ENCODE results near the gene TPRG1. TPM values are rescaled to one million over a fixed set of nuclear protein-coding genes. Genes with fewer than 3 reads are reported as not detected.

Gene TPRG1
- total and polyA plus RNA-seq, 7 experiments from 2014 or later, result 0.13 to 5.4 (median 1.3) TPM

- peaks cover 12 to 21% of the 10 kb centered on the region in 2 donors for H3K4me1 ChIP-seq (ENCODE audit: control insufficient read depth in 2 of 2, insufficient read depth in 2 of 2, low read length in 2 of 2)
- H3K9me3 ChIP-seq (ENCODE audit: control insufficient read depth in 2 of 3, low read length in 3 of 3), result no peaks in the 10 kb centered on the region
- Mint-ChIP-seq H3K9me3 (peaks cover 0 to 6% (median 0%) of the 10 kb centered on the region in 11 donors), H3K27me3 (no peaks in the 10 kb centered on the region), H3K4me3 (peak overlapping the region; percentile 68 to 86 (median 78)), H3K4me1 (peaks cover 11 to 43% (median 34%) of the 10 kb centered on the region in 7 donors), H3K36me3 (peaks cover 0 to 15% (median 0%) of the 10 kb centered on the region in 5 donors), H3K27ac (peak overlapping the region; percentile 85 to 98 (median 92))
- no peaks in the 10 kb centered on the region for H3K36me3 ChIP-seq (ENCODE audit: control insufficient read depth in 2 of 3, insufficient read depth in 3 of 3, low read length in 3 of 3)
- peak overlapping the region; percentile 47 for H3K27ac ChIP-seq (ENCODE audit: low read depth, low read length)
- ATAC-seq (peak; percentile 83), DNase-seq (peak in 8 of 9 donors; percentile 27 to 76 (median 62))
- ChIA-PET CTCF (interaction anchor here (0.7 to 1.9 kb wide), 7 partner anchors 22 to 196 kb away, joined by 3 to 6 read pairs (median 3); no protein-coding TSS in a partner anchor), POLR2A (interaction anchor here (1.2 to 3.8 kb wide), 5 partner anchors 9 to 31 kb away, joined by 3 to 20 read pairs (median 11); no protein-coding TSS in a partner anchor)
- H3K27me3 ChIP-seq (ENCODE audit: control insufficient read depth in 2 of 2, insufficient read depth in 2 of 2, low read length in 2 of 2), result no peaks in the 10 kb centered on the region
- H3K4me3 ChIP-seq (ENCODE audit: low read length), result peak overlapping the region; percentile 27
- intact Hi-C loops (cut with micrococcal nuclease), result loop anchor here (1.0 to 10.0 kb wide), 9 partner anchors 8 to 85 kb away; no protein-coding TSS in a partner anchor
Measured at GRCh38 chr3:189355481-189356201, 183.9 kb downstream of the TPRG1 start.

GRCh38 chr3:189360291-189360690 is 188.5 kb downstream of the TPRG1 start:
- Mint-ChIP-seq H3K9me3 (peaks cover 0 to 3% (median 0%) of the 10 kb centered on the region in 11 donors), H3K4me1 (peaks cover 5 to 36% (median 27%) of the 10 kb centered on the region in 7 donors), H3K36me3 (peaks cover 0 to 18% (median 0%) of the 10 kb centered on the region in 5 donors), H3K4me3 (no peak overlapping the region), H3K27ac (no peak overlapping the region), H3K27me3 (no peaks in the 10 kb centered on the region)
- H3K4me1 ChIP-seq (ENCODE audit: control insufficient read depth in 2 of 2, insufficient read depth in 2 of 2, low read length in 2 of 2), result peaks cover 9 to 14% of the 10 kb centered on the region in 2 donors
- H3K36me3 ChIP-seq (ENCODE audit: control insufficient read depth in 2 of 3, insufficient read depth in 3 of 3, low read length in 3 of 3), result no peaks in the 10 kb centered on the region
- DNase-seq (no peak), ATAC-seq (no peak)
- H3K27ac ChIP-seq (ENCODE audit: low read depth, low read length), result no peak overlapping the region
- H3K4me3 ChIP-seq (ENCODE audit: low read length), result no peak overlapping the region
- H3K27me3 ChIP-seq (ENCODE audit: control insufficient read depth in 2 of 2, insufficient read depth in 2 of 2, low read length in 2 of 2), result no peaks in the 10 kb centered on the region
- no peaks in the 10 kb centered on the region for H3K9me3 ChIP-seq (ENCODE audit: control insufficient read depth in 2 of 3, low read length in 3 of 3)
- intact Hi-C loops (cut with micrococcal nuclease), result no loop called here
- POLR2A ChIA-PET, result interaction anchor here (1.0 to 1.3 kb wide), 2 partner anchors 10 to 29 kb away, joined by 3 to 5 read pairs; no protein-coding TSS in a partner anchor
- CTCF ChIA-PET, result no interaction called here

GRCh38 chr3:189361103-189361835 is 189.5 kb downstream of the TPRG1 start:
- Mint-ChIP-seq H3K4me1 (peaks cover 5 to 26% (median 19%) of the 10 kb centered on the region in 7 donors), H3K27me3 (no peaks in the 10 kb centered on the region), H3K4me3 (no peak overlapping the region), H3K27ac (no peak overlapping the region), H3K36me3 (peaks cover 0 to 20% (median 0%) of the 10 kb centered on the region in 5 donors), H3K9me3 (peaks cover 0 to 6% (median 0%) of the 10 kb centered on the region in 11 donors)
- Histone ChIP-seq H3K9me3 (ENCODE audit: control insufficient read depth in 2 of 3, low read length in 3 of 3) (no peaks in the 10 kb centered on the region), H3K36me3 (ENCODE audit: control insufficient read depth in 2 of 3, insufficient read depth in 3 of 3, low read length in 3 of 3) (no peaks in the 10 kb centered on the region), H3K27me3 (ENCODE audit: control insufficient read depth in 2 of 2, insufficient read depth in 2 of 2, low read length in 2 of 2) (no peaks in the 10 kb centered on the region), H3K27ac (ENCODE audit: low read depth, low read length) (no peak overlapping the region), H3K4me3 (ENCODE audit: low read length) (no peak overlapping the region), H3K4me1 (ENCODE audit: control insufficient read depth in 2 of 2, insufficient read depth in 2 of 2, low read length in 2 of 2) (peaks cover 0 to 7% of the 10 kb centered on the region in 2 donors)
- ChIA-PET POLR2A (interaction anchor here (0.6 to 1.3 kb wide), 3 partner anchors 9 to 71 kb away, joined by 3 to 5 read pairs (median 4); no protein-coding TSS in a partner anchor), CTCF (interaction anchor here (0.6 kb wide), 1 partner anchor 9 kb away, joined by 3 read pairs; no protein-coding TSS in a partner anchor)
- no peak for DNase-seq
- intact Hi-C loops (cut with micrococcal nuclease), result no loop called here
- no peak for ATAC-seq

- ChIA-PET POLR2A (no interaction called here), CTCF (no interaction called here)
- ATAC-seq (no peak), DNase-seq (no peak)
- no peak overlapping the region for H3K4me3 Mint-ChIP-seq
- intact Hi-C loops (cut with micrococcal nuclease), result loop anchor here in 1 of 2 donors (1.0 kb wide), 1 partner anchor 8 kb away; no protein-coding TSS in a partner anchor
- Histone ChIP-seq H3K27me3 (ENCODE audit: control insufficient read depth in 2 of 2, insufficient read depth in 2 of 2, low read length in 2 of 2) (no peaks in the 10 kb centered on the region), H3K27ac (ENCODE audit: low read depth, low read length) (no peak overlapping the region), H3K9me3 (ENCODE audit: control insufficient read depth in 2 of 3, low read length in 3 of 3) (no peaks in the 10 kb centered on the region), H3K36me3 (ENCODE audit: control insufficient read depth in 2 of 3, insufficient read depth in 3 of 3, low read length in 3 of 3) (no peaks in the 10 kb centered on the region), H3K4me3 (ENCODE audit: low read length) (no peak overlapping the region), H3K4me1 (ENCODE audit: control insufficient read depth in 2 of 2, insufficient read depth in 2 of 2, low read length in 2 of 2) (no peaks in the 10 kb centered on the region)
- peaks cover 0 to 22% (median 12%) of the 10 kb centered on the region in 7 donors for H3K4me1 Mint-ChIP-seq
- H3K9me3 Mint-ChIP-seq, result peaks cover 0 to 6% (median 0%) of the 10 kb centered on the region in 11 donors
- H3K27ac Mint-ChIP-seq, result no peak overlapping the region
- peaks cover 0 to 13% (median 0%) of the 10 kb centered on the region in 5 donors for H3K36me3 Mint-ChIP-seq
- no peaks in the 10 kb centered on the region for H3K27me3 Mint-ChIP-seq
Measured at GRCh38 chr3:189363590-189364255, 192.0 kb downstream of the TPRG1 start.

- Histone ChIP-seq H3K27ac (ENCODE audit: low read depth, low read length) (no peak overlapping the region), H3K9me3 (ENCODE audit: control insufficient read depth in 2 of 3, low read length in 3 of 3) (no peaks in the 10 kb centered on the region), H3K36me3 (ENCODE audit: control insufficient read depth in 2 of 3, insufficient read depth in 3 of 3, low read length in 3 of 3) (no peaks in the 10 kb centered on the region), H3K4me1 (ENCODE audit: control insufficient read depth in 2 of 2, insufficient read depth in 2 of 2, low read length in 2 of 2) (no peaks in the 10 kb centered on the region), H3K27me3 (ENCODE audit: control insufficient read depth in 2 of 2, insufficient read depth in 2 of 2, low read length in 2 of 2) (no peaks in the 10 kb centered on the region), H3K4me3 (ENCODE audit: low read length) (no peak overlapping the region)
- Mint-ChIP-seq H3K27me3 (no peaks in the 10 kb centered on the region), H3K4me1 (peaks cover 0 to 31% (median 12%) of the 10 kb centered on the region in 7 donors), H3K9me3 (peaks cover 0 to 9% (median 0%) of the 10 kb centered on the region in 11 donors), H3K4me3 (no peak overlapping the region), H3K27ac (no peak overlapping the region), H3K36me3 (peaks cover 0 to 20% (median 0%) of the 10 kb centered on the region in 5 donors)
- no peak for ATAC-seq
- intact Hi-C loops (cut with micrococcal nuclease), result loop anchor here in 1 of 2 donors (2.0 kb wide), 1 partner anchor 15 kb away; no protein-coding TSS in a partner anchor
- ChIA-PET POLR2A (interaction anchor here (0.6 kb wide), 1 partner anchor 65 kb away, joined by 3 read pairs; no protein-coding TSS in a partner anchor), CTCF (interaction anchor here (0.6 kb wide), 1 partner anchor 12 kb away, joined by 3 read pairs; no protein-coding TSS in a partner anchor)
- no peak for DNase-seq
Measured at GRCh38 chr3:189365609-189366564, 194.1 kb downstream of the TPRG1 start.
